Ramos (cell line): ENCODE measurements around the gene HAL.

Experiments used
- in situ Hi-C: fragments of 300-500 bp; cut with MboI; formaldehyde crosslinking; loops from one replicate; pipeline ENCODE4 v1.14.3; 2022; ENCODE audit warnings: low sequenced_read_pairs; ENCODE audit not compliant: unreplicated experiment

Gene HAL, protein sequence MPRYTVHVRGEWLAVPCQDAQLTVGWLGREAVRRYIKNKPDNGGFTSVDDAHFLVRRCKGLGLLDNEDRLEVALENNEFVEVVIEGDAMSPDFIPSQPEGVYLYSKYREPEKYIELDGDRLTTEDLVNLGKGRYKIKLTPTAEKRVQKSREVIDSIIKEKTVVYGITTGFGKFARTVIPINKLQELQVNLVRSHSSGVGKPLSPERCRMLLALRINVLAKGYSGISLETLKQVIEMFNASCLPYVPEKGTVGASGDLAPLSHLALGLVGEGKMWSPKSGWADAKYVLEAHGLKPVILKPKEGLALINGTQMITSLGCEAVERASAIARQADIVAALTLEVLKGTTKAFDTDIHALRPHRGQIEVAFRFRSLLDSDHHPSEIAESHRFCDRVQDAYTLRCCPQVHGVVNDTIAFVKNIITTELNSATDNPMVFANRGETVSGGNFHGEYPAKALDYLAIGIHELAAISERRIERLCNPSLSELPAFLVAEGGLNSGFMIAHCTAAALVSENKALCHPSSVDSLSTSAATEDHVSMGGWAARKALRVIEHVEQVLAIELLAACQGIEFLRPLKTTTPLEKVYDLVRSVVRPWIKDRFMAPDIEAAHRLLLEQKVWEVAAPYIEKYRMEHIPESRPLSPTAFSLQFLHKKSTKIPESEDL

DNA sequence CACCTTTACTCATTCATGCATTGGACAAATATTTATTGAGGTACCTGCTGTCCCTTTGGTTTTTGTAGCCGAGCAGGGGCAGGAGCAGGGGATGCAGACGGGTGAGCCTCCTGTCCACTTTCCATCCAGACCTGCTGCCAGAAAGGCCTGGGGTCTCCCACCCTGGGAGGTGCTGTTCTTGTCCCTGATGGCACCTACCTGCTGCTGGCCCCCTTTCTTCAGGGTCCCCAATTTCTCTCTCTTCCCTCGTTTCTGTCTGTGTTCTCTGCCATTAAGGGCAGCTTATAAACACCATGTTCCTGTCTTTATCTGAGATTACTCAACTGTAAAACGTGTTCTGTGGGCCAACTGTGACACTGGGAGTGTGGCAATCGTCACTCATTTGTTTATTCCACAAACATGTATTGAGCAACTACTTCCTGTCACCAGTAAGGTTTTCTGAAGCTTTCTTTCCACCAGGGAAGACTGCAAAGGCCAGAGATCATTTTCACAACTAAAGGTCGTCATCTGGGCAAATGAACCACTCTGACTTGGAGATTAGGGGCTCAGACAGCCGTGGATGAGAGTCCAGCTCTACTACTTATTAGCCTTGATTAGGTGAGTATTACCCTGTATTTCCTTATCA, at the start of gene HAL:
Gene HAL (minus strand): TSS at position 311 of the 625 bp plus-strand sequence. CDS start 434 bp downstream, outside the sequence.
- in situ Hi-C loops = no loop called here

DNA sequence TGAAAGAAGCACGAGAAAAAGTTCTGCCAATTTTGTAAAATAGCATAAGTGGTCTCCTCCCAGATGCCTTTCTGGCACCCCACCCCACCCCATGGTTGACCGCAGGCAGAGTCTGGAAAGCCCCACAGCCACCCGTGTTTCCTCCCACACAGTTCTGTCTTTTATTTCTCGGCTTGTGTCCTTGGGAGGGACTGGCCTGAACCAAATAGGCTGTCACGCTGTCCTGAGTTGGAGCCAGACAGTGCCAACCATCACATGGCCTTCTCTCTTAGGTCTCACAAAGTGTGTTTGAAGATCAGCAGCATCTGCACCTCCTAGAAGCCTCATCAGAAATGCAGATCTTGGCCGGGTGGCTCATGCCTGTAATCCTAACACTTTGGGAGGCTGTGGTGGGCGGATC, 49.4 kb upstream of the HAL start:
- in situ Hi-C loops = no loop called here

GRCh38 chr12:96044943-96045290, 48.8 kb upstream of the HAL start:
- in situ Hi-C loops = no loop called here

DNA sequence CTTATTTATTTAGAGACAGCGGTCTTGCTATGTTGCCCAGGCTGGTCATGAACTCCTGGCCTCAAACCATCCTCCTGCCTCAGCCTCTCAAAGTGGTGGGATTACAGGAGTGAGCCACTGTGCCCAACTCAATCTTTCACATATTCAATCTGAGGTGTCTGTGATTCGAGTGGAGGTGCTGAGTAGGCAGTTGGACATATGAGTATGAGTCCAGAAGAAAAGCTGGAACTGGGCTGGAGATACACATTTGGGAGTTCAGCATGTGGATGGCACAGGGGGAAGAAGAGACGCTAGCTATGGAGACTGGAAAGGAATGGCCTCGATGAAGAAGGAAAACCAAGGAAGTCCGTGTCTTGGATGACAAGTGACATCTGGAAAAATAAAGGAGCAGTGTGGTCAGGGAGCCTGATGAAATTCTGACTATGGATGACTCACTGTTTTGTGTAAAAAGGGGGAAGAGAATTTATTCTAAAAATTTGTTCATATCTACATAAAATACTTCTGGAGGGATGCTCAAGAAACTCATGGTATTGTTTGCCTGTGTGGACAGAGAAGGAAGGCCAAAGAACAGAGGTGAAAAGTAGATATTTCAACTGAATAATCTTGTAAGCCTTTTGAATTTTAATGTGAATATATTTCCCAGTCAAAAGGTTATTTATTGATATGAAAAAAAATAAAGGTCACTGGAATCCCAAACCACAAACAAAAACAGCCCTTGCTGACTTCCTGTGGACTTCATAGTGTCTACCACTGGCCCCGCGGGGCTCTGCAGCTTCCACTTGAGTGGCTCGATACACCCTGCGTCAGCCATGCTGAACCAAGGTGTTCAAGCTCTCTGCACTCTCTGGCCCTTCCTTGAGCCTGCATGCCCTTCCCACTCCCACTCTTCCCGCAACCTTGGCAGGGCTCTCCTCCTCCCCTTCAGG, 48.1 kb upstream of the HAL start:
- in situ Hi-C loops = no loop called here

DNA sequence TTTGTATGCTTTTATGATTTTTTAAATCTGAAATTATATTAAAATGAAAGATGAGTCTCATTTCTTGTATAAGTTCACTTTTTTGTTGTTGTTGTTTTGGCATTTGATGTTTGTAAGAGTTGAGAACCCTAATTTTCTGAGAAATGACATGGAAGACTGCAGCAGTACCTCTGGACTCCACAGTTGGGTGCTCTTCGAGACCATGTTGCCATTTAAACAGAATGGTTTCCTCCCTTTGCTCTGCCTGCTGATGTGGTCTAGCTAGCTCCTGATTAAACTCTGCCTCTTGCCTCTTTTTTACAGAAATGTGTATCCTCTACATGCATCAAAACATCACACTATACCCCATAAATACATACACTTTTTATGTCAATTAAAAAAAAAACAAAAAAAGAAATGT, 45.0 kb upstream of the HAL start:
- in situ Hi-C loops = no loop called here

GRCh38 chr12:96040305-96041133, 44.4 kb upstream of the HAL start:
- in situ Hi-C loops = no loop called here

- in situ Hi-C loops = no loop called here
Measured at GRCh38 chr12:96039516-96039915, 43.4 kb upstream of the HAL start.

- in situ Hi-C loops = no loop called here
Measured at GRCh38 chr12:96036765-96037455, 40.8 kb upstream of the HAL start.

- in situ Hi-C loops = no loop called here
Measured at GRCh38 chr12:96035283-96036236, 39.4 kb upstream of the HAL start, which contains the start of gene LTA4H. LTA4H (minus strand) TSS chr12:96035587; CDS start chr12:96035519, 68 bp downstream.

DNA sequence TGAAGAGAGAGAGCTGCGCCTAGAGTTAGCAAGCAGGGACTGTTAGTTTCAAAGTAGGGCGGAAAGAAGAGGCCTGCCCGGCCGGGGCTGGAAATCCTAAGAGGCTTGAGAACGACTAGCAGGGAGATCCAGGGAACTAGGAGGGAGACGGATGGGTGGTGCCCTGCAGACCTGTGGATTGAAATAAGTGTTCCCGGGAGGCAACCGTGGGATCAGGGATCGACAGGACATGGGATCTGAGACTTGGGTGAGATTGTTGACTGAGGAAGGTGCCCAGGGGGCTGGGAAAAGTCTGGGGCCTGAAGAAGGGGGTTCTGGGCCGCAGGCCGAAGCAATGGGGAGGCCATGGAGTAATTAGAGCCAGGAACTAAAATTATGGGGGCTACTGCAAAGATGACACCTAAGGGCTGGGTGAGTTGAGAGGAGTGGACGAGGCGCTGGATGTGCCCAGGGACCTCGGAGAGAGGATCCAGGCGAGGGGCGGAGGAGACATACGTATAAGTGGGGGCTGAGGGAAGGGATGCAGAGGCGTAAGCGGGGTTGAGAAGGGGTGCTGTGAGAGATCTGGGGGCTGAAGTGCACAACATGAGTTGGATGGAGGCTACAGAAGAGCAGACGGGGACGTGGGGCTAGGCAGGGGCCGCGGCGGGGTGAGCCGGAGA, 38.6 kb upstream of the HAL start:
- in situ Hi-C loops = no loop called here

DNA sequence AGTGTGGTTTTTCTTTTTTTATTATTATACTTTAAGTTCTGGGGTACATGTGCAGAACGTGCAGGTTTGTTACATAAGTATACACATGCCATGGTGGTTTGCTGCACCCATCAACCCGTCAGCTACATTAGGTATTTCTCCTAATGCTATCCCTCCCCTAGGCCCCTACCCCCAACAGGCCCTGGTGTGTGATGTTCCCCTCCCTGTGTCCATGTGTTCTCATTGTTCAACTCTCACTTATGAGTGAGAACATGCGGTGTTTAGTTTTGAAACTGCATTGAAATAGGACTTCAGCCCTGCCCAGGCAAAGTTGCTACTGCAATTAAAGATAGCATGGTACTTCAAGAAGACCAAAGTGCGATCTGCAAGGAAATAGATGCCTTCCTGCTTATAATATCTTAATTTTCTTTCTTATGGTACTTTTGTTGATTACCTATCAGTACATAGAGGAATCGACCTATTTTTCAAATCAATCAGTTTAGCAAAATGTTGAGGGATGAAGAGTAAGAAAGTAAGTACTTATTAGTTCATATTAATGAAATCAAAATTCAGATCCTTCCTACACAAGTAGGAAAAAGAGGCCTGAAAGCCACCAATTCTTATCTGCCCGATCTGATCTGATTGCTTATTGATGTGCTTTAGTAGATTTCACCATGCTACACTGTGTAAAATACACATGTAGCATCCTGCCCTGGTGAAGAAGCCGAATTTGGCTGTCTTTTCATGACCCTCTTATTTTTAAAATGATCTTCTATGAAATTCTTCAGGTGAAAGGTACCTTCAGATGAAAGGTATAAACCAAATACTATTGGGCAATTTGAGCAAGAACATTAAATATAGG, 37.6 kb upstream of the HAL start:
- in situ Hi-C loops = no loop called here

GRCh38 chr12:96029826-96030225, 33.7 kb upstream of the HAL start:
- in situ Hi-C loops = no loop called here

DNA sequence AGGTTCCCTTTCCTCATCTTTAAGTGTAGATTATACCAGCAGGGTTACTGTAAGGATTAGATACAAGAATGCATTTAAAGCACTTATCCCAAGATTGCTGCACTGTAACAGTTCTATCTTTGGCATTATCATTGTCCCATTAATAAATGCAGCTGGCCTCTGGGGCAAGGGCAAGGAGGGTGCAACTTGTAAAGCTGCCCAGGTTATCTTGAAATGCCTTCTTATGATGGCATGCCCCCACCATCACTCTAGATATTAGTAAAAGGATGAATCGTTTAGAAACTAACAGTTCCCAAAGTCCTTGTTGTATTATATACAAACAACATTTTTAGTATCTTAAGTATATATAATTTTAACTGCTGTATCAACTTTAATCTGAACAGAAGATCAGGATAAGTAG, 32.4 kb upstream of the HAL start:
- in situ Hi-C loops = no loop called here

DNA sequence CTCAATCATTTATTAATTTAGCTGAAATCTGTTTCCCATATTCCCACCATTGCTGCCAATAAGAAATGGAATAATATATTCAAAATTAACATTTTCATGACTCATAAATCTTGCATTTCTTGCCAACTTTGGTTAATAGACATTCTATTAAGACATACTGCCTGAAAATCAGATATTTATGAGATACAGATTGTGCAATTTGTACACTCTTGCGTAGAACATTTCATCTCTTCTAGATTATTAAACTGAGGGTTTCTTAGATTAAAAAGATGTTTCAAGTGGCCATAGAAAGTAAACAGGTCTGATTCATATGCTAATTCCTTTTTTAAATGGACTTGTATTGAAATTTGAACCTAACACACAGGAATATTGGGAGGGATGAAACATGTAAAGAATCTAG, 30.2 kb upstream of the HAL start:
- in situ Hi-C loops = no loop called here

- in situ Hi-C loops = no loop called here
Measured at GRCh38 chr12:96025518-96025917, 29.4 kb upstream of the HAL start.

DNA sequence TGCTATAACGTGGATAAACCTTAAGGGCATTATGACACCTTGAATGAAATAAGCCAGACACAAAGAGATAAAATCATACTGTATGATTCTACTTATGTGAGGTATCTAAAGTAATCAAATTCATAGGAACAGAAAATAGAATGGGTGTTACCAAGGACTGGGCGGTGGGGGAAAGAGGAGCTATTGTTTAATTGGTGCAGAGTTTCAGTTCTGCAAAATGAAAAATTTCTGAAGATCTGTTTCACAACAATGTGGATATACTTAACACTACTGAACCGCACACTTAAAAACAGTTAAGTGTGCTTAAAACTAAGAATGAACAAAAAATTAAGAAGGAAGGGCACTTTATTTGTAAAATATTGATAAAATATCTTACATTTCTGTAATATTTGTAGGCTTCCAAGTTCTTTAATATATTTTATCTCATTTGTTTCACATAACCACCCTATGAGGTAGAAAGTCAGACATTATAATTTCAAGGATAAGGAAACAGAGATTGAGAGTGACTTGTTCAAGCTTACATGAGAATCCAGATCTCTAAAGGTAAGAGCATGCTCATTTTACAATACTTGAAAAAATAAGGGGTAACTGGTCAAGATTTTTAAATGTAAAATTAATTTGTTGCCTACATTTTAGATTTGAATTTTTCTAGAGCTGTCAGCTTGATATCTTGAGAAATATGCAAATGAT, 24.3 kb upstream of the HAL start:
- in situ Hi-C loops = no loop called here
